DND-41 (cell line): Measurements from ENCODE around the gene CDH16.
"Not testable (repeated sequence)": the region's sequence is repeated elsewhere in the genome, so short reads cannot be mapped to it uniquely, and the experiment has no call there.

Experiments
- ATAC-seq: fragments of 200-7000 bp; cut with Tn5 transposase; 3 replicates; pipeline ENCODE4 v1.9.1; 2021; ENCODE audit warnings: low read depth; ENCODE audit not compliant: insufficient read depth
- DNase-seq: peaks from one replicate; pipeline ENCODE4 v3.0.0-alpha.2; 2020
- H2AFZ ChIP-seq: 2 replicates; pipeline ENCODE4 v1.6.0; 2012; ENCODE audit warnings: low read depth, low read length
- H3K27ac ChIP-seq: 2 replicates; pipeline ENCODE4 v1.5.1; 2012; ENCODE audit warnings: low read length, inconsistent platforms
- H3K27me3 ChIP-seq: fragments of 200-600 bp; sonication (generic); 2 replicates; pipeline ENCODE4 v1.6.0; 2012; ENCODE audit warnings: low read length, mild to moderate bottlenecking, inconsistent platforms; ENCODE audit not compliant: insufficient read depth, poor library complexity
- H3K36me3 ChIP-seq: 2 replicates; pipeline ENCODE4 v1.5.1; 2012; ENCODE audit warnings: low read length, inconsistent platforms; ENCODE audit not compliant: insufficient read depth
- H3K4me1 ChIP-seq: 2 replicates; pipeline ENCODE4 v1.5.1; 2012; ENCODE audit warnings: mild to moderate bottlenecking, low read length; ENCODE audit not compliant: insufficient read depth
- H3K4me2 ChIP-seq: 2 replicates; pipeline ENCODE4 v1.6.0; 2012; ENCODE audit warnings: mild to moderate bottlenecking, moderate library complexity, low read length, inconsistent platforms; ENCODE audit not compliant: insufficient read depth
- H3K4me3 ChIP-seq, 2 experiments: fragments of 200-600 bp in 1 of 2; shearing (Covaris generic) in 1 of 2; 2 replicates each; pipeline ENCODE4 v1.5.1; 2012 to 2016; ENCODE audit warnings: inconsistent platforms in 2 of 2, low read length in 2 of 2, mild to moderate bottlenecking in 2 of 2, low read depth in 1 of 2, moderate library complexity in 1 of 2
- H3K79me2 ChIP-seq: 2 replicates; pipeline ENCODE4 v1.6.0; 2012; ENCODE audit warnings: low read length, inconsistent platforms; ENCODE audit not compliant: insufficient read depth
- H3K9ac ChIP-seq: 2 replicates; pipeline ENCODE4 v1.6.0; 2012; ENCODE audit warnings: low read depth, mild to moderate bottlenecking, inconsistent platforms, low read length, moderate library complexity
- H3K9me3 ChIP-seq: 2 replicates; pipeline ENCODE4 v1.5.1; 2012; ENCODE audit warnings: low read length, moderate library complexity, mild to moderate bottlenecking, inconsistent platforms; ENCODE audit not compliant: insufficient read depth, severe bottlenecking
- H4K20me1 ChIP-seq: 2 replicates; pipeline ENCODE4 v1.6.0; 2012; ENCODE audit warnings: low read length; ENCODE audit not compliant: insufficient read depth
- CTCF ChIP-seq: IDR thresholded peaks from 2 replicates; pipeline ENCODE4 v1.5.1; 2012; ENCODE audit warnings: borderline replicate concordance, low read length, moderate library complexity, mild to moderate bottlenecking; ENCODE audit not compliant: poor library complexity, severe bottlenecking; ENCODE audit errors: extremely low read depth
- EZH2 ChIP-seq: IDR thresholded peaks from 3 replicates; pipeline ENCODE4 v1.6.1; 2012; ENCODE audit warnings: borderline replicate concordance, low read depth, mild to moderate bottlenecking, moderate library complexity, low read length, inconsistent platforms; ENCODE audit not compliant: severe bottlenecking

Gene CDH16

GRCh38 chr16:66946541-66946940 lies 27.9 kb upstream of the CDH16 start:
- Histone ChIP-seq H3K4me3 (no peak overlapping the region), H3K27ac (no peak overlapping the region), H3K4me1 (peaks cover 12% of the 10 kb centered on the region), H3K9ac (no peak overlapping the region), H4K20me1 (0 out of 2 replicates have a peak, but pooled peaks cover 3% of the 10 kb centered on the region), H3K27me3 (peaks cover 13% of the 10 kb centered on the region), H3K79me2 (no peaks in the 10 kb centered on the region), H3K36me3 (peaks cover 25% of the 10 kb centered on the region), H3K4me2 (no peak overlapping the region), H2AFZ (no peak overlapping the region), H3K9me3 (no peaks in the 10 kb centered on the region)
- DNase-seq (no peak), ATAC-seq (no peak)
- no peak for TF ChIP-seq EZH2
- no peak for TF ChIP-seq CTCF

GRCh38 chr16:66945939-66946338 lies 27.3 kb upstream of the CDH16 start:
- Histone ChIP-seq H3K4me2 (no peak overlapping the region), H3K27me3 (peaks cover 13% of the 10 kb centered on the region), H3K79me2 (no peaks in the 10 kb centered on the region), H3K27ac (no peak overlapping the region), H4K20me1 (peaks cover 3% of the 10 kb centered on the region; the same call in 1 of the 2 replicates), H3K4me3 (no peak overlapping the region), H3K9ac (no peak overlapping the region), H3K36me3 (peaks cover 31% of the 10 kb centered on the region), H3K4me1 (peaks cover 12% of the 10 kb centered on the region), H3K9me3 (no peaks in the 10 kb centered on the region), H2AFZ (no peak overlapping the region)
- no peak for TF ChIP-seq CTCF
- TF ChIP-seq EZH2, result no peak
- no peak for ATAC-seq
- no peak for DNase-seq

GRCh38 chr16:66944971-66945370 lies 26.3 kb upstream of the CDH16 start:
- H3K36me3 ChIP-seq, result peaks cover 41% of the 10 kb centered on the region
- not testable (repeated sequence) for H2AFZ ChIP-seq, H3K9me3 ChIP-seq, DNase-seq, H3K4me2 ChIP-seq, H3K9ac ChIP-seq, H3K4me3 ChIP-seq, H4K20me1 ChIP-seq, H3K27ac ChIP-seq, ATAC-seq, H3K79me2 ChIP-seq
- H3K4me1 ChIP-seq, result peaks cover 12% of the 10 kb centered on the region
- peaks cover 13% of the 10 kb centered on the region for H3K27me3 ChIP-seq

GRCh38 chr16:66944054-66944441 lies 25.4 kb upstream of the CDH16 start:
- Histone ChIP-seq H3K27me3 (peaks cover 9% of the 10 kb centered on the region), H3K9ac (no peak overlapping the region), H3K4me1 (peaks cover 12% of the 10 kb centered on the region), H4K20me1 (peaks cover 8% of the 10 kb centered on the region), H3K27ac (no peak overlapping the region), H3K9me3 (no peaks in the 10 kb centered on the region), H2AFZ (no peak overlapping the region), H3K79me2 (no peaks in the 10 kb centered on the region), H3K36me3 (peaks cover 49% of the 10 kb centered on the region), H3K4me3 (no peak overlapping the region), H3K4me2 (no peak overlapping the region)
- ATAC-seq (no peak), DNase-seq (no peak)
- no peak for TF ChIP-seq CTCF
